Breast epithelium (tissue), 4 donors: ENCODE measurements around the gene SP6. TPM values are rescaled to one million over a fixed set of nuclear protein-coding genes. Genes with fewer than 3 reads are reported as not detected.

Experiments used
- DNase-seq, 2 donors: peaks; one replicate each; pipeline ENCODE4 v3.0.0-alpha.2; 2019; ENCODE audit warnings: low spot score in 2 of 2
- H3K27ac ChIP-seq, 2 donors: fragments of 200-600 bp; sonication (generic) in 1 of 2; one replicate each; pipeline ENCODE4 v1.5.1; 2016 to 2019; ENCODE audit warnings: mild to moderate bottlenecking in 1 of 2
- H3K27me3 ChIP-seq, 2 donors: fragments of 200-600 bp; sonication (generic) in 1 of 2; one replicate each; pipeline versions ENCODE4 v1.5.1 to v1.6.0; 2017 to 2019; ENCODE audit warnings: control low read depth in 1 of 2, mild to moderate bottlenecking in 1 of 2
- H3K36me3 ChIP-seq: fragments of 200-600 bp; one replicate; pipeline ENCODE4 v1.5.1; 2019
- H3K4me1 ChIP-seq, 2 donors: fragments of 200-600 bp; sonication (generic); one replicate each; pipeline ENCODE4 v1.5.1; 2016 to 2019; ENCODE audit warnings: control low read depth in 1 of 2
- H3K4me3 ChIP-seq, 3 donors: fragments of 200-600 bp; sonication (generic); 1 replicate in 2 of 3; 2 replicates in 1 of 3; pipeline ENCODE4 v1.5.1; 2016 to 2019; ENCODE audit warnings: mild to moderate bottlenecking in 3 of 3, moderate library complexity in 2 of 3
- H3K9me3 ChIP-seq, 2 donors: fragments of 200-600 bp; sonication (generic) in 1 of 2; one replicate each; pipeline ENCODE4 v1.5.1; 2016 to 2019; ENCODE audit warnings: control low read depth in 1 of 2
- POLR2A ChIP-seq: fragments of 450-650 bp; IDR thresholded peaks from one replicate; pipeline ENCODE4 v1.6.1; 2016; ENCODE audit warnings: antibody characterized with exemption, mild to moderate bottlenecking, moderate library complexity
- POLR2AphosphoS5 ChIP-seq, 3 donors: sonication (generic); formaldehyde crosslinking; IDR thresholded peaks; one replicate each; pipeline ENCODE4 v1.6.1; 2017; ENCODE audit warnings: antibody characterized with exemption in 3 of 3
- intact Hi-C: fragments of 100-400 bp; cut with DNase I; formaldehyde crosslinking; loops from one replicate; pipeline ENCODE4 v1.15.1; 2023; ENCODE audit warnings: low total_unique reads
- total RNA-seq, 3 donors: library from RNA; depleted of rRNA; stranded (reverse); fragments of >200 nt; gene quantifications; one replicate each; pipeline ENCODE4 v1.1.0, GENCODE V29; 2016
- TF ChIP-seq, protein P1 (sequence below), 3 donors: fragments of 450-650 bp; IDR thresholded peaks; one replicate each; pipeline ENCODE4 v1.5.1; 2016 to 2017; ENCODE audit warnings: antibody characterized with exemption in 3 of 3, mild to moderate bottlenecking in 3 of 3, moderate library complexity in 3 of 3

SP6 gene
- total RNA-seq, 3 donors from 2014 or later = 0.48 to 5.3 (median 3.6) TPM

DNA sequence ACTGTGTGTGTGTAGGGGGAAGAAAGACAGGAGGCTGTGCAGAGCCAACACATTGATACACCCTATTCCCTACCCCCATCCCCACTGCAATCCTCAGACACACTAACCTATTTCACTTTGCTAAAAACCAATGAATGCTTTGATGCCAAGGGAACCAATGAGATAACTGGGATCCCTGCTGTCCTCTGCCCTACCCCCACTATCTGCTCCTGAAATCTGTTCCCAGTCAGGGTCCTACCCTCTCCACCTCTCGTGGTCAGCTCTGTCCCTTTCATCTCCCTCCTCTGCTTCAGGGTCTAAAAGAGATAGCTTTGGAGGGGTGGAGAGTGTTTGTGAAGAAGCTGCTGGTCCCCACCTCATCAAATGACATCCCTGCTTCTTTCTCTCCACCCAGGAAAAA lies 19.1 kb upstream of the SP6 start:
- Histone ChIP-seq H3K27ac (no peak overlapping the region), H3K27me3 (peaks cover 0 to 3% of the 10 kb centered on the region in 2 donors), H3K4me1 (peaks cover 5 to 26% of the 10 kb centered on the region in 2 donors), H3K4me3 (no peak overlapping the region), H3K9me3 (no peaks in the 10 kb centered on the region), H3K36me3 (no peaks in the 10 kb centered on the region)
- intact Hi-C loops = no loop called here
- DNase-seq = no peak
- no peak for TF ChIP-seq POLR2A
- TF ChIP-seq, protein P1, sequence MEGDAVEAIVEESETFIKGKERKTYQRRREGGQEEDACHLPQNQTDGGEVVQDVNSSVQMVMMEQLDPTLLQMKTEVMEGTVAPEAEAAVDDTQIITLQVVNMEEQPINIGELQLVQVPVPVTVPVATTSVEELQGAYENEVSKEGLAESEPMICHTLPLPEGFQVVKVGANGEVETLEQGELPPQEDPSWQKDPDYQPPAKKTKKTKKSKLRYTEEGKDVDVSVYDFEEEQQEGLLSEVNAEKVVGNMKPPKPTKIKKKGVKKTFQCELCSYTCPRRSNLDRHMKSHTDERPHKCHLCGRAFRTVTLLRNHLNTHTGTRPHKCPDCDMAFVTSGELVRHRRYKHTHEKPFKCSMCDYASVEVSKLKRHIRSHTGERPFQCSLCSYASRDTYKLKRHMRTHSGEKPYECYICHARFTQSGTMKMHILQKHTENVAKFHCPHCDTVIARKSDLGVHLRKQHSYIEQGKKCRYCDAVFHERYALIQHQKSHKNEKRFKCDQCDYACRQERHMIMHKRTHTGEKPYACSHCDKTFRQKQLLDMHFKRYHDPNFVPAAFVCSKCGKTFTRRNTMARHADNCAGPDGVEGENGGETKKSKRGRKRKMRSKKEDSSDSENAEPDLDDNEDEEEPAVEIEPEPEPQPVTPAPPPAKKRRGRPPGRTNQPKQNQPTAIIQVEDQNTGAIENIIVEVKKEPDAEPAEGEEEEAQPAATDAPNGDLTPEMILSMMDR (IDR thresholded peaks at IDR 0.05) = no peak
- TF ChIP-seq POLR2AphosphoS5 (IDR thresholded peaks at IDR 0.05) = no peak

DNA sequence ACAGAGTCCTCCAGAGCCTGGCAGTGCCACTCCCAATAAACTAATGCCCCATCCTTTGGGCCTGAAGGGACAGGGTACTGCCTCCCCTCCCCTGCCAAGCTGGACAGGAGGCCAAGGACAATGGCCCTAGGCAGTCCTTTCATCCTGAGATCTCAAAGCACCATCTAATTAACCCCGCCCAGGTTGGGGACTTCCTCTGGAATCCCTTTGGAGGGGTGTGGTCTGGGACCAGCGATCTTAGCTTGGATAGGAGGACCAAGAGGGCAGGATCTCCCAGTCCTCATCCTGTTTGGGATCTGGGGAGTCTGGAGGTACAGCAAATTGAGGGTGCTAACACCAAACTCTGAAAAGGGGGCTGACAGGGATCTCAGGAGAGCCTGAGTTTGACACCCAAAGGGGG lies 18.2 kb upstream of the SP6 start:
- Histone ChIP-seq H3K4me1 (peaks cover 5 to 21% of the 10 kb centered on the region in 2 donors), H3K27ac (no peak overlapping the region), H3K36me3 (no peaks in the 10 kb centered on the region), H3K4me3 (no peak overlapping the region), H3K27me3 (peaks cover 0 to 3% of the 10 kb centered on the region in 2 donors), H3K9me3 (no peaks in the 10 kb centered on the region)
- intact Hi-C loops = no loop called here
- no peak for TF ChIP-seq POLR2A
- TF ChIP-seq POLR2AphosphoS5 (IDR thresholded peaks at IDR 0.05) = no peak
- TF ChIP-seq, protein P1 (IDR thresholded peaks at IDR 0.05) = no peak
- DNase-seq = no peak

DNA sequence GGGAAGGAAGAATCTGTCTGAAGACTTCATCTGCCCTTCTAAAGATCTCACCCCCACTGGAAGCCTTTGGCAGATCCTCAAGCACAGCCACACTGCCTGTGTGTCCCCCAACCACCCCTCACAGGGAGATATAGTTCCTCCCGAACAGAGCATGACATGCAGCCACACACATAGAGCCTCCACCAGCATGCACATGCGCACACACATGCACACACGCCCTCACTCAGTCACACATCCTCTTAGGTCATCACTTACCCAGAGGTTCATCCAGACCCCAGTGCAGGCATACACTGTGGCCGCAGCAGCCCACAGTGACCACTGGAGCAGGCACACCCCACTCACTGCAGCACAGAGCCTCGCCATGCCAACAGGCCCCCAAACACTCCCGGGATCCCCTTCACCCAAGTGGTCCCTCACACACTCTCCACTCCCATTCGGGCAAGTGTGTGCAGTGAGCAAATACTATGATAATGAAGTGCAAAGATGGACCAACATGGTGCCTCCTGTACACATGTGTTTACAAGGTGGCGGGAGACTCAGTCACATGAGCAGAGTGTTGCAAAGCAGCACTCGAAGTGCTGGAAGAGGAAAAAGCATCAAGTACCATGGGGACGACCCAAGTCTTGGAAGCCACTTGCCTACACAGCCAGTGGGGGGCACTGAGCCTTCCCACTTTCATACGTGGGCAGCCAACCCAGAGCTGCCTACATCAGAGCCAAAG lies 17.0 kb upstream of the SP6 start:
- Histone ChIP-seq H3K27ac (no peak overlapping the region), H3K4me1 (peaks cover 5 to 15% of the 10 kb centered on the region in 2 donors), H3K36me3 (no peaks in the 10 kb centered on the region), H3K27me3 (peaks cover 0 to 3% of the 10 kb centered on the region in 2 donors), H3K4me3 (no peak overlapping the region), H3K9me3 (no peaks in the 10 kb centered on the region)
- DNase-seq = no peak
- intact Hi-C loops = no loop called here
- TF ChIP-seq POLR2A (no peak), POLR2AphosphoS5 (IDR thresholded peaks at IDR 0.05) (no peak)
- TF ChIP-seq, protein P1 (IDR thresholded peaks at IDR 0.05) = no peak

DNA sequence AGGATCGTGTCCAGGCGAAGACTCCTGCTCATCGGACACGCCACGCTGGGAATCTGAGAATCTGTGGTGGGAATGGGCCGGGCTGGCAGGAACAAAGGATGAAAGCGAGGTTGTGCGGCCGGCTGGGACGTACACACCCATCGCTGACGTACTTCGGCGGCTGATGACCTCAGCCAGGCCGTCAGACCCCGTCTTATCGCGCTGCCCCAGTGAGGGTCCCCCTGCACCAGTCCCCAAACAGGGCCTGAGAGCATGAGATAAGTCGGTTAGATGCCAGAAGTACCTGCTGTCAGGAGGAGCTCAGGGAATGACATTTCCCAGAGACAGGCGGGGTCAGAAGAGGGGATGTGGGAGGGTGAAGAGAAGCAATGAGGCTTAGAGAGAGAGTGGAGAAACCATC lies 16.0 kb upstream of the SP6 start:
- no peak for TF ChIP-seq POLR2AphosphoS5 (IDR thresholded peaks at IDR 0.05)
- TF ChIP-seq, protein P1 (IDR thresholded peaks at IDR 0.05) = no peak
- no peak for TF ChIP-seq POLR2A
- no peak for DNase-seq
- H3K36me3 ChIP-seq = no peaks in the 10 kb centered on the region
- H3K27me3 ChIP-seq = no peaks in the 10 kb centered on the region
- peaks cover 0 to 14% of the 10 kb centered on the region in 2 donors for H3K4me1 ChIP-seq
- no peaks in the 10 kb centered on the region for H3K9me3 ChIP-seq
- intact Hi-C loops = no loop called here
- no peak overlapping the region for H3K4me3 ChIP-seq
- H3K27ac ChIP-seq = peak overlapping the region in 1 of 2 donors; percentile 36

- H3K27ac ChIP-seq = peak overlapping the region; percentile 68 to 78
- H3K4me1 ChIP-seq = peaks cover 0 to 14% of the 10 kb centered on the region in 2 donors
- H3K4me3 ChIP-seq = peak overlapping the region in 2 of 3 donors; percentile 18 to 31
- peak in 1 of 2 donors; percentile 84 for DNase-seq
- H3K9me3 ChIP-seq = no peaks in the 10 kb centered on the region
- TF ChIP-seq POLR2AphosphoS5 (IDR thresholded peaks at IDR 0.05) (peak in 2 of 3 donors; percentile 14 to 32), POLR2A (no peak)
- H3K36me3 ChIP-seq = no peaks in the 10 kb centered on the region
- no peaks in the 10 kb centered on the region for H3K27me3 ChIP-seq
- intact Hi-C loops = no loop called here
Measured at GRCh38 chr17:47864791-47865216, 13.8 kb upstream of the SP6 start.
